GM12878 (cell line): Measurements from ENCODE around the gene NKG7. TPM values are rescaled to one million over a fixed set of nuclear protein-coding genes. Genes with fewer than 3 reads are reported as not detected.

Experiments used
- ATAC-seq: fragments of 200-7000 bp; cut with Tn5 transposase; 3 replicates; pipeline ENCODE4 v1.9.1; 2020; ENCODE audit warnings: mild to moderate bottlenecking, moderate library complexity
- BruUV-seq: library from RNA; stranded (reverse); fragments of 400-500 nt; replicated peaks from 2 replicates; lab custom pipeline; 2021; lab: Mats Ljungman, UMichigan
- CTCF ChIA-PET: fragments of 300-600 bp; sonication (Branson Sonifier 250); formaldehyde crosslinking; extraction: SDS; loops from one replicate; lab custom pipeline; 2021; ENCODE audit warnings: inconsistent platforms; lab: Yijun Ruan, JAX
- POLR2A ChIA-PET: fragments of 350-600 bp; formaldehyde crosslinking; extraction: SDS; loops from one replicate; lab custom pipeline; 2021; ENCODE audit warnings: inconsistent platforms; lab: Charles Lee
- RAD21 ChIA-PET: fragments of 300-600 bp; sonication (Branson Sonifier 250); formaldehyde crosslinking; loops from one replicate; lab custom pipeline; 2023; ENCODE audit warnings: antibody characterized with exemption; ENCODE audit not compliant: unreplicated experiment; lab: Charles Lee
- SMC1A ChIA-PET: fragments of 300-600 bp; sonication (Branson Sonifier 250); formaldehyde crosslinking; loops from one replicate; lab custom pipeline; 2023; ENCODE audit not compliant: unreplicated experiment, uncharacterized antibody; lab: Charles Lee
- DNase-seq: peaks from one replicate; pipeline ENCODE4 v3.0.0-alpha.2; 2011; ENCODE audit warnings: low read depth, low spot score
- FAIRE-seq: peaks from 3 replicates; lab custom pipeline; 2011; peaks lifted over from hg19 to GRCh38; lab: Jason Lieb, UNC
- H2AFZ ChIP-seq: 2 replicates; pipeline ENCODE4 v1.6.0; 2011; ENCODE audit warnings: low read depth, low read length, control low read depth; ENCODE audit not compliant: control insufficient read depth
- H3K27ac ChIP-seq: 2 replicates; pipeline ENCODE4 v1.5.1; 2011; ENCODE audit warnings: control low read depth; ENCODE audit not compliant: control insufficient read depth, insufficient read depth
- H3K27me3 ChIP-seq, 2 experiments: replicated peaks in 1 of 2; 2 replicates each; pipeline versions ENCODE4 v1.6.0 to v1.6.1; 2011; ENCODE audit warnings: low read length in 1 of 2; ENCODE audit not compliant: control insufficient read depth in 2 of 2, insufficient read depth in 2 of 2
- H3K36me3 ChIP-seq, 2 experiments: 2 replicates each; pipeline ENCODE4 v1.5.1; 2011; ENCODE audit warnings: low read length in 1 of 2; ENCODE audit not compliant: control insufficient read depth in 2 of 2, insufficient read depth in 2 of 2
- H3K4me1 ChIP-seq: 2 replicates; pipeline ENCODE4 v1.6.1; 2011; ENCODE audit warnings: mild to moderate bottlenecking, low read length, moderate library complexity, mixed read lengths; ENCODE audit not compliant: control insufficient read depth, insufficient read depth
- H3K4me2 ChIP-seq: 2 replicates; pipeline ENCODE4 v1.6.0; 2011; ENCODE audit warnings: control low read depth; ENCODE audit not compliant: control insufficient read depth, insufficient read depth
- H3K4me3 ChIP-seq: fragments of 200-600 bp; sonication (generic); 2 replicates; pipeline ENCODE4 v1.5.1; 2016
- H3K79me2 ChIP-seq: 2 replicates; pipeline ENCODE4 v1.6.0; 2011; ENCODE audit warnings: low read length; ENCODE audit not compliant: control insufficient read depth, insufficient read depth
- H3K9ac ChIP-seq: 2 replicates; pipeline ENCODE4 v1.8.0; 2011; ENCODE audit warnings: low read length, control low read depth, mixed read lengths; ENCODE audit not compliant: control insufficient read depth, insufficient read depth
- H3K9me3 ChIP-seq: replicated peaks from 3 replicates; pipeline ENCODE4 v1.5.1; 2011; ENCODE audit warnings: mild to moderate bottlenecking, low read length; ENCODE audit not compliant: control insufficient read depth, insufficient read depth
- H4K20me1 ChIP-seq: 2 replicates; pipeline ENCODE4 v1.6.0; 2011; ENCODE audit not compliant: control insufficient read depth, insufficient read depth
- NR2C2 ChIP-seq: IDR thresholded peaks from 2 replicates; pipeline ENCODE4 v1.6.1; 2011; ENCODE audit warnings: borderline replicate concordance, low read depth; ENCODE audit not compliant: control insufficient read depth, insufficient read length
- SMC3 ChIP-seq: IDR thresholded peaks from 2 replicates; pipeline ENCODE4 v1.6.1; 2011; ENCODE audit warnings: low read length, improper control_type of control experiment, borderline replicate concordance
- SP1 ChIP-seq: IDR thresholded peaks from one replicate; pipeline ENCODE4 v1.6.1; 2011; ENCODE audit warnings: low read depth, low read length
- WGBS: methylation state at CpG from one replicate; pipeline ENCODE4 v1.1.6; 2016; ENCODE audit warnings: low lambda C conversion rate; ENCODE audit not compliant: insufficient replicate concordance, insufficient coverage; ENCODE audit errors: missing lambda C conversion rate; 5-methylcytosine and 5-hydroxymethylcytosine counted together
- in situ Hi-C: fragments of 300-500 bp; cut with MboI; formaldehyde crosslinking; loops from 9 replicates; pipeline ENCODE4 v1.14.3; 2018; ENCODE audit warnings: mixed read lengths
- intact Hi-C: fragments of 100-400 bp; cut with micrococcal nuclease; formaldehyde crosslinking; loops from one replicate; pipeline ENCODE4 v1.14.2; 2022; ENCODE audit not compliant: unreplicated experiment
- polyA plus RNA-seq, 11 experiments: library from polyadenylated mRNA; depleted of rRNA in 4 of 11; unstranded in 6 of 11; stranded (reverse) in 5 of 11; fragments of >200 nt; fragmentation: Nextera tagmentation in 4 of 11; fragmentation: Illumina TruSeq in 1 of 11; extraction: Ambion mirVana in 4 of 11; extraction: Trizol in 1 of 11; gene quantifications; 1 replicate in 1 of 11; 2 replicates in 10 of 11; pipeline versions ENCODE4 v1.2.1 to v1.2.3, GENCODE V29; 2011 to 2016; ENCODE audit warnings: inconsistent platforms in 2 of 11, missing spikeins in 2 of 11, low read depth in 1 of 11
- total RNA-seq, 4 experiments: library from RNA; depleted of rRNA in 3 of 4; stranded (reverse); fragments of >200 nt in 3 of 4; fragmentation: Illumina TruSeq in 1 of 4; extraction: Trizol in 1 of 4; gene quantifications; 2 replicates each; pipeline versions ENCODE4 v1.2.1 to v1.2.3, GENCODE V29; 2013 to 2021
- TF ChIP-seq, protein P1 (sequence below): fragments of 450-650 bp; IDR thresholded peaks from 2 replicates; pipeline ENCODE4 v1.6.1; 2017; ENCODE audit warnings: antibody characterized with exemption, mild to moderate bottlenecking, moderate library complexity
- TF ChIP-seq, protein P2 (sequence below): fragments of 450-650 bp; IDR thresholded peaks from 2 replicates; pipeline ENCODE4 v1.6.1; 2016; ENCODE audit warnings: mild to moderate bottlenecking
- TF ChIP-seq, protein P3 (sequence below): IDR thresholded peaks from 2 replicates; pipeline ENCODE4 v1.6.1; 2011; ENCODE audit warnings: low read depth, low read length, improper control_type of control experiment, borderline replicate concordance

The NKG7 gene
- total and polyA plus RNA-seq, 10 of the 15 experiments (the other 5 are each of a cell fraction or from before 2014, with no cell fraction given) = 10.0 to 48.7 (median 22.3) TPM

DNA sequence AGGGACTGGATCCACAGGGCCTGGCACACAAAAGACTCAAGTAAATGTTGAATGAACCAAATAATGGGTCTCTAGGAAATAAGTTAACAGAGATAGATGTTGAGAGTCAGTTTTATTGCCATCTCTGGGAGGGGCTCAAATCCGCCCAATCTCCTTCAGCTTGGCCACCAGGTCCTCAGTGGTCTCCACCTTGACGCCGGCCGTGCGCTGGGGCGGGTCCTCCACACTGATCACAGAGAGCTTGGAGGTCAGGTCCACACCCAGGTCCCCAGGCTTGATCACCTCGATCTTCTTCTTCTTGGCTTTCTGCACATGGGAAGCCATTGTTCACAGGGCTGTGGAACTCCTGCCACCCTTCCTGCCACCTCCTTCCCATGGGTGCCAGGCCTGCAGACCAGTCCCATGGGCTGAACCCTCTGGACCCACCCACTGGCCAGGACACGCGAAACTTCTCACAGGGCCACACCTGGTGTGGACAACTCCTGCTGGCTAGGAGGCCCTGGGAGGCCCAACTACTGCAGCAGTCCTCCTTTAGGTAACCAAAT is 27.3 kb downstream of the NKG7 start:
- H3K4me2 ChIP-seq = no peak overlapping the region; the same call in 1 of the 2 replicates
- RAD21 ChIA-PET = no interaction called here
- in situ Hi-C loops = no loop called here
- no peak overlapping the region for H2AFZ ChIP-seq
- H3K36me3 ChIP-seq = peaks cover 0 to 4% of the 10 kb centered on the region in 2 experiments; a peak in 2 of 4 replicates
- H3K9me3 ChIP-seq = no peaks in the 10 kb centered on the region
- H3K27me3 ChIP-seq = no peaks in the 10 kb centered on the region
- TF ChIP-seq, protein P1, sequence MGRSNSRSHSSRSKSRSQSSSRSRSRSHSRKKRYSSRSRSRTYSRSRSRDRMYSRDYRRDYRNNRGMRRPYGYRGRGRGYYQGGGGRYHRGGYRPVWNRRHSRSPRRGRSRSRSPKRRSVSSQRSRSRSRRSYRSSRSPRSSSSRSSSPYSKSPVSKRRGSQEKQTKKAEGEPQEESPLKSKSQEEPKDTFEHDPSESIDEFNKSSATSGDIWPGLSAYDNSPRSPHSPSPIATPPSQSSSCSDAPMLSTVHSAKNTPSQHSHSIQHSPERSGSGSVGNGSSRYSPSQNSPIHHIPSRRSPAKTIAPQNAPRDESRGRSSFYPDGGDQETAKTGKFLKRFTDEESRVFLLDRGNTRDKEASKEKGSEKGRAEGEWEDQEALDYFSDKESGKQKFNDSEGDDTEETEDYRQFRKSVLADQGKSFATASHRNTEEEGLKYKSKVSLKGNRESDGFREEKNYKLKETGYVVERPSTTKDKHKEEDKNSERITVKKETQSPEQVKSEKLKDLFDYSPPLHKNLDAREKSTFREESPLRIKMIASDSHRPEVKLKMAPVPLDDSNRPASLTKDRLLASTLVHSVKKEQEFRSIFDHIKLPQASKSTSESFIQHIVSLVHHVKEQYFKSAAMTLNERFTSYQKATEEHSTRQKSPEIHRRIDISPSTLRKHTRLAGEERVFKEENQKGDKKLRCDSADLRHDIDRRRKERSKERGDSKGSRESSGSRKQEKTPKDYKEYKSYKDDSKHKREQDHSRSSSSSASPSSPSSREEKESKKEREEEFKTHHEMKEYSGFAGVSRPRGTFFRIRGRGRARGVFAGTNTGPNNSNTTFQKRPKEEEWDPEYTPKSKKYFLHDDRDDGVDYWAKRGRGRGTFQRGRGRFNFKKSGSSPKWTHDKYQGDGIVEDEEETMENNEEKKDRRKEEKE = no peak
- TF ChIP-seq, protein P2, sequence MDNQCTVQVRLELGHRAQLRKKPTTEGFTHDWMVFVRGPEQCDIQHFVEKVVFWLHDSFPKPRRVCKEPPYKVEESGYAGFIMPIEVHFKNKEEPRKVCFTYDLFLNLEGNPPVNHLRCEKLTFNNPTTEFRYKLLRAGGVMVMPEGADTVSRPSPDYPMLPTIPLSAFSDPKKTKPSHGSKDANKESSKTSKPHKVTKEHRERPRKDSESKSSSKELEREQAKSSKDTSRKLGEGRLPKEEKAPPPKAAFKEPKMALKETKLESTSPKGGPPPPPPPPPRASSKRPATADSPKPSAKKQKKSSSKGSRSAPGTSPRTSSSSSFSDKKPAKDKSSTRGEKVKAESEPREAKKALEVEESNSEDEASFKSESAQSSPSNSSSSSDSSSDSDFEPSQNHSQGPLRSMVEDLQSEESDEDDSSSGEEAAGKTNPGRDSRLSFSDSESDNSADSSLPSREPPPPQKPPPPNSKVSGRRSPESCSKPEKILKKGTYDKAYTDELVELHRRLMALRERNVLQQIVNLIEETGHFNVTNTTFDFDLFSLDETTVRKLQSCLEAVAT = no peak
- TF ChIP-seq SMC3 (no peak), SP1 (no peak), NR2C2 (no peak)
- TF ChIP-seq, protein P3, sequence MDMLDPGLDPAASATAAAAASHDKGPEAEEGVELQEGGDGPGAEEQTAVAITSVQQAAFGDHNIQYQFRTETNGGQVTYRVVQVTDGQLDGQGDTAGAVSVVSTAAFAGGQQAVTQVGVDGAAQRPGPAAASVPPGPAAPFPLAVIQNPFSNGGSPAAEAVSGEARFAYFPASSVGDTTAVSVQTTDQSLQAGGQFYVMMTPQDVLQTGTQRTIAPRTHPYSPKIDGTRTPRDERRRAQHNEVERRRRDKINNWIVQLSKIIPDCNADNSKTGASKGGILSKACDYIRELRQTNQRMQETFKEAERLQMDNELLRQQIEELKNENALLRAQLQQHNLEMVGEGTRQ = no peak
- CTCF ChIA-PET = interaction anchor here (2.1 to 2.4 kb wide), 2 partner anchors 51 to 63 kb away, joined by 10 read pairs; no protein-coding TSS in a partner anchor
- ATAC-seq (no peak), FAIRE-seq (no peak), DNase-seq (no peak)
- H3K4me1 ChIP-seq = peaks cover 17% of the 10 kb centered on the region
- H3K9ac ChIP-seq = no peak overlapping the region
- BruUV-seq = no TSS peak
- H3K4me3 ChIP-seq = no peak overlapping the region
- SMC1A ChIA-PET = no interaction called here
- POLR2A ChIA-PET = no interaction called here
- intact Hi-C loops = no loop called here
- WGBS = 98% methylated on average over 9 of the region's 9 CpGs
- H4K20me1 ChIP-seq = no peaks in the 10 kb centered on the region
- H3K79me2 ChIP-seq = no peaks in the 10 kb centered on the region
- H3K27ac ChIP-seq = no peak overlapping the region
